Activated CD8-positive, alpha-beta memory T cell treated with anti-CD3 and anti-CD28 coated beads for 48 hours (primary cell): ENCODE results near the gene CERS1.
A peak's percentile ranks its signal among the peaks of the same experiment; 100 is the strongest.

Experiments used
- DNase-seq, 3 experiments: peaks; one replicate each; pipeline ENCODE4 v3.0.0-alpha.2; 2020; ENCODE audit warnings: low read depth in 2 of 3, low spot score in 2 of 3

CERS1 gene

GRCh38 chr19:18841400-18841799 is 54.6 kb downstream of the CERS1 start:
- no peak for DNase-seq

- no peak for DNase-seq
Observed at GRCh38 chr19:18840288-18841267, 55.4 kb downstream of the CERS1 start.

- no peak for DNase-seq
Observed at GRCh38 chr19:18839465-18840287, 56.3 kb downstream of the CERS1 start.

GRCh38 chr19:18834644-18834984 is 61.3 kb downstream of the CERS1 start:
- DNase-seq = no peak

- no peak for DNase-seq
Observed at GRCh38 chr19:18833849-18834643, 61.9 kb downstream of the CERS1 start.

GRCh38 chr19:18833141-18833476 is 62.8 kb downstream of the CERS1 start:
- DNase-seq = no peak

DNA sequence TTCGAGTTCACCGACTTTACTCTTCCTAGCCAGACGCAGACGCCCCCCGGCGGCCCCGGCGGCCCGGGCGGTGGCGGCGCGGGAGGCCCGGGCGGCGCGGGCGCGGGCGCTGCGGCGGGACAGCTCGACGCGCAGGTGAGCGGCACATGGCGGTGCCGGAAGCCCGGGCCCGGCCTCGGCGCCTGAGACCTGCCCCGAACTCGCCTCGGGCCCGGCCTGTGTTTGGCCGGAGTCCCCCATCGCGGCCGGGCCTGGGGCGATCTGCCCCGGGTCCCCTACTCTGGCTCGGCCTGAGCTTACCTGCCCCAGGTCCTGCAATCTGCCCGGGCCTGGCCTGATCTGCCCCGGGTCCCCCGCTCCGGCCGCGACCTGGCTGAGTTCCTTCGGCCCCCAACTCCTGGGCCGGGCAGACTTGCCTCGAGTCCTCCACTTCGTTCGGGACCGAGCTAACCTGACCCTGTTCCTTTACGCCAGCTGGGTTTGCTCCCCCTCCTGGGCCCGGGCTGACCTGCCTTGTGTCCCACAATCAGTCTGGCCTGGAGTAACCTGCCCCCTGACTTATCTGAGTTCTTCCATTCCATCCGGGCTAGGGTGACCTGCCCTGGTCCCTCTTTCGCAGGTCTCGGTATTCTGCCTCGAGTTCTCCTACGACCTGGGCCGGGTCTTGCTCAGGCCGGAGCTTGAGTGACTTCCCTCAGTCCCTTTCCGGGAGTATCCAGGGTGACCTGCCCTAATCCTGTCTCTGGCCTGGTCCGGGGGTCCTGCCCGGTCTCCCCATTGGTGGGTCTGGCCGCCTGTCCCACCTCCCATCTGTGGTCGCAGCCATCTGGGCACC is 63.4 kb downstream of the CERS1 start:
- DNase-seq = peak in 1 of 3 experiments; percentile 25

- peak; percentile 88 to 94 (median 90) for DNase-seq
Observed at GRCh38 chr19:18831524-18832305, 64.2 kb downstream of the CERS1 start, which contains the start of gene UPF1. UPF1 (plus strand) TSS chr19:18831959; CDS start chr19:18832210, 251 bp downstream.

GRCh38 chr19:18830488-18830887 is 65.5 kb downstream of the CERS1 start:
- no peak for DNase-seq

DNA sequence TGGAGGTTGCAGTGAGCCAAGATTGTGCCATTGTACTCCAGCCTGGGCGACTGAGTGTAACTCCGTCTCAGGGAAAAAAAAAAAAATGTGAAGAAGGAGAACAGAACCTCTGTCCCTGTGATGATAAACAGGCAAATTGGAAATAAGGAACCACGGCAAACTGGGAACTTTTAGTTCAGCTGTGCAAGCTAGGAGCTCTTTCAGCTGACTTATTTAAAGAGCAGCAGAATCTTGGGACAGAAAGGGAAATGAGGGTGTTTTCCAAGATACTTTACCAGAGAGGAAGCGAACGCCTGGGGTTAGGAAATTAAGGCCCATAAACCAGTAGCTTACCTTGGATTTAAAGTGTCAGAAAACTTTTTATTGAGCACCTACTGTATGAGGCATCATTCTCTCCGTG is 67.2 kb downstream of the CERS1 start:
- no peak for DNase-seq
